ENCODE results near the gene CCDC13.

CCDC13 gene

DNA sequence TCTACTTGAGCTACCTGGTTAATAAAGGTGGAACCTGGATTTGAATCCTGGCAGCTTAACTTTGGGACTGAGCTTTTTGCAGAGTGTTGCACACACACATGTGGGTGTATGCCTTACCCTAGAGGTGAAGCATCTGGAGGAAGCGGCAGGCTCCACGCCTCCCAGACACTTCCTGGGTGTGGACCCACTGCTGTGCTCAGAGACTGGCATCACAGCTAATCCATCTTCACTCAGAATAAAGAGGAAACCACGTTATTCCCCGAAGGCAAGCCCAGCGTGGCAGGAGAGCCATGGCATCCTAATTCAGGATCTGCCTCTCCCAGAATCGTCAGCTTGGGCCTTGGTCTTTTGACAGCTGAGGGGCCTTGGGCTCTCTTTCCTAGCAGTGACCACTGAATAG is 25.5 kb downstream of the CCDC13 start:
- Histone ChIP-seq H3K4me3 (IDR thresholded peaks at IDR 0.05; ENCODE audit: insufficient read depth, low read depth, low read length) (no peak overlapping the region), H2AFZ (ENCODE audit: low read depth) (no peak overlapping the region), H3K36me3 (ENCODE audit: insufficient read depth) (no peaks in the 10 kb centered on the region), H3K9ac (no peak overlapping the region), H3K4me2 (no peak overlapping the region), H3K4me1 (ENCODE audit: low read depth, poor library complexity, severe bottlenecking) (no peaks in the 10 kb centered on the region), H3K27ac (no peak overlapping the region), H3K27me3 (ENCODE audit: insufficient read depth, low read depth) (no peaks in the 10 kb centered on the region), H3K79me2 (ENCODE audit: insufficient read depth, low read depth) (no peaks in the 10 kb centered on the region), H4K20me1 (ENCODE audit: insufficient read depth) (no peaks in the 10 kb centered on the region)
- TF ChIP-seq, protein P1, sequence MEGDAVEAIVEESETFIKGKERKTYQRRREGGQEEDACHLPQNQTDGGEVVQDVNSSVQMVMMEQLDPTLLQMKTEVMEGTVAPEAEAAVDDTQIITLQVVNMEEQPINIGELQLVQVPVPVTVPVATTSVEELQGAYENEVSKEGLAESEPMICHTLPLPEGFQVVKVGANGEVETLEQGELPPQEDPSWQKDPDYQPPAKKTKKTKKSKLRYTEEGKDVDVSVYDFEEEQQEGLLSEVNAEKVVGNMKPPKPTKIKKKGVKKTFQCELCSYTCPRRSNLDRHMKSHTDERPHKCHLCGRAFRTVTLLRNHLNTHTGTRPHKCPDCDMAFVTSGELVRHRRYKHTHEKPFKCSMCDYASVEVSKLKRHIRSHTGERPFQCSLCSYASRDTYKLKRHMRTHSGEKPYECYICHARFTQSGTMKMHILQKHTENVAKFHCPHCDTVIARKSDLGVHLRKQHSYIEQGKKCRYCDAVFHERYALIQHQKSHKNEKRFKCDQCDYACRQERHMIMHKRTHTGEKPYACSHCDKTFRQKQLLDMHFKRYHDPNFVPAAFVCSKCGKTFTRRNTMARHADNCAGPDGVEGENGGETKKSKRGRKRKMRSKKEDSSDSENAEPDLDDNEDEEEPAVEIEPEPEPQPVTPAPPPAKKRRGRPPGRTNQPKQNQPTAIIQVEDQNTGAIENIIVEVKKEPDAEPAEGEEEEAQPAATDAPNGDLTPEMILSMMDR (conservative IDR thresholded peaks at IDR 0.05; ENCODE audit: low read depth, low read length) = no peak

DNA sequence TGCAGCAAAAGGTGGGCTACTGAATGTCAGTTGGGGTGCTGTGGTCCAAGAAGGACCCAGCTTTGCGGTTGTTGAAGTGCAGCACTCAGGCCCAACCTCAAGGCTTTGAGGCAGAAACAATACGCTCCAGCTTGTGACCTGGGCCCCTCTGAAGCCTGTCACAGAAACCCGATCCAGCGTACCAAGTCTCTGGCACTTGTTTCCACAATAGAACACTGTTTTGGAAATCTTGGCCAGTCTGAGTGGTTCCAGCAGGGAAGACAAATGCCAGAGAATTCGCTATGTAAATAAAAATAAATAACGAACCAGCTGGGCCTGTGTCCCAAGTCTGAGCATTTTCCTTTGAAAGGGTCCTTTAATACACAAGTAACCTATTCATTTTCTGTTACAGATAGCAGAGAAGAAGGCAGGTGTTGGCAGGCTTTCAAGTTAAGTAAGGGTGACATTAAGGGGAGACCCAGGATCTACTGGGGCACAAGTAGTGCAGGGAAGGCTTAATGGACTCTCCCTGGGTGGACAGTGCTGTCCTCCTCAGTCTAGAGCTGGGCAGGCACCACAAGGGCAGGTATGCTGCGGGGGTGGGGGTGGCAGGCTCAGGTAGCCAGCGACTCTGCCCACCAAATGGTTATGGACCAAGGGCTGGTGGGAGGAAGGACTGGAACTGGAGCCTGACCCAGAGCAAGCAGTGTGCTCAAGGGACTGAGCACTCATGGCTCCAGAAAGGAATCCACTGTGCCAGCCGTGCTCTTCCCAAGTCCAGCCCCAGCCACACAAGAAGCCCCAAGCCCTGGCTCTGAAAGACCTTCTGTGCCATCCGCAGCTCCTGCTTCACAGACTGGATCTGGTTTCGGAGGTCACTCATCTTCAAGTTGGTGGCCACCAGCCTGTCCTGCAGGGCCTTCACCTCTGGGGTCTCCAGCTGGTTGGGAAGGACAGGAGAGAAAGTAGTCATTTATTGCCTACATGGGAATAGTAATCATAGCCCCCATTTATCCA is 26.3 kb downstream of the CCDC13 start:
- H3K4me3 ChIP-seq (IDR thresholded peaks at IDR 0.05; ENCODE audit: insufficient read depth, low read depth, low read length) = no peak overlapping the region
- no peaks in the 10 kb centered on the region for H3K36me3 ChIP-seq (ENCODE audit: insufficient read depth)
- H3K9ac ChIP-seq = no peak overlapping the region
- no peaks in the 10 kb centered on the region for H3K27me3 ChIP-seq (ENCODE audit: insufficient read depth, low read depth)
- no peak overlapping the region for H3K27ac ChIP-seq
- no peak overlapping the region for H2AFZ ChIP-seq (ENCODE audit: low read depth)
- TF ChIP-seq, protein P1 (conservative IDR thresholded peaks at IDR 0.05; ENCODE audit: low read depth, low read length) = no peak
- no peaks in the 10 kb centered on the region for H3K79me2 ChIP-seq (ENCODE audit: insufficient read depth, low read depth)
- H4K20me1 ChIP-seq (ENCODE audit: insufficient read depth) = no peaks in the 10 kb centered on the region
- H3K4me2 ChIP-seq = no peak overlapping the region
- H3K4me1 ChIP-seq (ENCODE audit: low read depth, poor library complexity, severe bottlenecking) = no peaks in the 10 kb centered on the region

DNA sequence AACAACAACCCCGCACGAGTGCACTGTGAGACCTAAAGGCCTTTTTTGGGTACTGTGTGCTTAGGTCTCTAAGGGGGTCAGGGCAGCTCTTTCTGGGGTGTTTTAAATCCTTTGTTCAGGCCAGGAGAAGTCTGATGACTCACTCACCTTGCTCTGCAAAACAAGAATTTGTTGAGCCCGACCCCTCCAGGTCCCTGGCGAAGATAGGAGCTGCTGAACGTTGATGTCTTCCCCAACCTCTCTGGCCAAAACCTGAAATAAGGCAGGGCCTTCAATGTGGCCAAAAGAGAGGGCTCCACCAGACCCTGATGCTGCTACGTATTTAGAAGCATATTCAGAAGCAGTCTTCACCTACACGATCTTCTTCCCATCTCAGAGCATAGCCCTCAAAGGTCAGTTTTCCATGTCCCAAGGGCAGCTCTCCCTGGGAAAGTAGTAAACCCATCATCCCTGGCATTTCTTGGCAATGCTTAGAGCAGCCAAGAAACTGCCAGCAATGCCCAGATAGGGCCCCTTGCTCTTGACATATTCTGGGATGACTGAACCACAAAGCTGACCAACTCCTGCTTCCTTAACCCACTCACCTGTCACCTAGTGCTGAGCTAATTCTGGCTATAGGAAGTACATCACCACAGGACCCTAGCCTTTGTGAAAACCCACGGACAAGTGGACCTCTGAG is 27.1 kb downstream of the CCDC13 start:
- no peaks in the 10 kb centered on the region for H3K27me3 ChIP-seq (ENCODE audit: insufficient read depth, low read depth)
- no peak overlapping the region for H3K9ac ChIP-seq
- H3K4me3 ChIP-seq (IDR thresholded peaks at IDR 0.05; ENCODE audit: insufficient read depth, low read depth, low read length) = no peak overlapping the region
- H4K20me1 ChIP-seq (ENCODE audit: insufficient read depth) = no peaks in the 10 kb centered on the region
- H2AFZ ChIP-seq (ENCODE audit: low read depth) = no peak overlapping the region
- no peak overlapping the region for H3K27ac ChIP-seq
- no peaks in the 10 kb centered on the region for H3K79me2 ChIP-seq (ENCODE audit: insufficient read depth, low read depth)
- H3K36me3 ChIP-seq (ENCODE audit: insufficient read depth) = no peaks in the 10 kb centered on the region
- TF ChIP-seq, protein P1 (conservative IDR thresholded peaks at IDR 0.05; ENCODE audit: low read depth, low read length) = no peak
- H3K4me2 ChIP-seq = no peak overlapping the region
- H3K4me1 ChIP-seq (ENCODE audit: low read depth, poor library complexity, severe bottlenecking) = no peaks in the 10 kb centered on the region

DNA sequence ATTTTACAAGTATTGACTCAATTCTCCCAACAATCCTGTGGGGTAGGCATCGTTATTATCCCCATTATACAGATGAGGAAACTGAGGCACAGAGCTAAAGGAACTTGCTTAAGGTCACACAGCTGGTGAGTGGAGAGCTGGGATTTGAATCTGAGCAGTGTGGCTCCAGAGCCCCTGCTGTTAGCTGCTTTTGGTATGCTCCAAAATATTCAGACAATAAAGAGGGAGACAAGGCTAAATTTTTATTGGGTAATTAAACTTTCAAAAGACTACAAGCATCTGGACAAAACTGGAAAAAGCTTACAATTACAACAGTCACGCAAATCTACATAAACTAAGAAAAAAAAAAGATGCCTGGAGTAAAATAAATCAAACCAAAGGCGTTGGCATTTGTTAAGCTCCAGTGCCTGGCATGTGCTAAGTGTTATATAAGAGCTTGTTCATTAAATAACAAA is 27.7 kb downstream of the CCDC13 start:
- H3K4me2 ChIP-seq = no peak overlapping the region
- no peaks in the 10 kb centered on the region for H3K79me2 ChIP-seq (ENCODE audit: insufficient read depth, low read depth)
- no peak overlapping the region for H2AFZ ChIP-seq (ENCODE audit: low read depth)
- TF ChIP-seq, protein P1 (conservative IDR thresholded peaks at IDR 0.05; ENCODE audit: low read depth, low read length) = no peak
- no peak overlapping the region for H3K27ac ChIP-seq
- H4K20me1 ChIP-seq (ENCODE audit: insufficient read depth) = no peaks in the 10 kb centered on the region
- H3K9ac ChIP-seq = no peak overlapping the region
- H3K4me1 ChIP-seq (ENCODE audit: low read depth, poor library complexity, severe bottlenecking) = no peaks in the 10 kb centered on the region
- no peaks in the 10 kb centered on the region for H3K36me3 ChIP-seq (ENCODE audit: insufficient read depth)
- no peaks in the 10 kb centered on the region for H3K27me3 ChIP-seq (ENCODE audit: insufficient read depth, low read depth)
- no peak overlapping the region for H3K4me3 ChIP-seq (IDR thresholded peaks at IDR 0.05; ENCODE audit: insufficient read depth, low read depth, low read length)

Measured in KMS-11 (cell line).